Activated CD8-positive, alpha-beta memory T cell treated with anti-CD3 and anti-CD28 coated beads for 4 hours (primary cell): ENCODE measurements around the gene RNASEL.

Experiments
- DNase-seq, 2 donors: peaks; one replicate each; pipeline ENCODE4 v3.0.0-alpha.2; 2020; ENCODE audit warnings: low read depth in 2 of 2

Gene RNASEL

GRCh38 chr1:182620924-182621585 is 32.0 kb upstream of the RNASEL start:
- DNase-seq: no peak

- no peak for DNase-seq
Measured at GRCh38 chr1:182617734-182618351, 28.8 kb upstream of the RNASEL start.

GRCh38 chr1:182617014-182617429 is 28.0 kb upstream of the RNASEL start:
- no peak for DNase-seq

GRCh38 chr1:182616130-182617013 is 27.3 kb upstream of the RNASEL start:
- DNase-seq: peak; percentile 68 to 76

- DNase-seq: no peak
Measured at GRCh38 chr1:182615468-182616129, 26.5 kb upstream of the RNASEL start.

GRCh38 chr1:182614796-182615454 is 25.9 kb upstream of the RNASEL start:
- peak; percentile 40 to 47 for DNase-seq

- no peak for DNase-seq
Measured at GRCh38 chr1:182611787-182612186, 22.7 kb upstream of the RNASEL start.

GRCh38 chr1:182611326-182611725 is 22.3 kb upstream of the RNASEL start:
- no peak for DNase-seq

GRCh38 chr1:182610606-182611194 is 21.6 kb upstream of the RNASEL start:
- no peak for DNase-seq

GRCh38 chr1:182608845-182609610 is 20.0 kb upstream of the RNASEL start:
- DNase-seq: no peak

GRCh38 chr1:182608236-182608635 is 19.2 kb upstream of the RNASEL start:
- no peak for DNase-seq

GRCh38 chr1:182607566-182607965 is 18.5 kb upstream of the RNASEL start:
- DNase-seq: no peak

GRCh38 chr1:182604175-182605164 is 15.4 kb upstream of the RNASEL start, which contains the start of gene RGS16:
Gene RGS16 (minus strand): TSS chr1:182604389. CDS start chr1:182604259, 130 bp downstream.
- DNase-seq: peak; percentile 82 to 86

- DNase-seq: no peak
Measured at GRCh38 chr1:182603646-182604174, 14.7 kb upstream of the RNASEL start.

GRCh38 chr1:182602935-182603645 is 14.0 kb upstream of the RNASEL start:
- no peak for DNase-seq

- DNase-seq: no peak
Measured at GRCh38 chr1:182601913-182602312, 12.9 kb upstream of the RNASEL start.

GRCh38 chr1:182601416-182601786 is 12.3 kb upstream of the RNASEL start:
- DNase-seq: peak in 1 of 2 donors; percentile 41
